Stimulated activated CD8-positive, alpha-beta memory T cell treated with anti-CD3 and anti-CD28 coated beads, Interleukin-4, amount 100 ng/mL, for 4 hours (primary cell): ENCODE measurements around the gene COL4A2.
"Not testable (repeated sequence)": the region's sequence is repeated elsewhere in the genome, so short reads cannot be mapped to it uniquely, and the experiment has no call there.

Experiments
- DNase-seq, 2 donors: peaks; one replicate each; pipeline ENCODE4 v3.0.0-alpha.2; 2020; ENCODE audit warnings: low read depth in 2 of 2, low spot score in 1 of 2

Gene COL4A2

DNA sequence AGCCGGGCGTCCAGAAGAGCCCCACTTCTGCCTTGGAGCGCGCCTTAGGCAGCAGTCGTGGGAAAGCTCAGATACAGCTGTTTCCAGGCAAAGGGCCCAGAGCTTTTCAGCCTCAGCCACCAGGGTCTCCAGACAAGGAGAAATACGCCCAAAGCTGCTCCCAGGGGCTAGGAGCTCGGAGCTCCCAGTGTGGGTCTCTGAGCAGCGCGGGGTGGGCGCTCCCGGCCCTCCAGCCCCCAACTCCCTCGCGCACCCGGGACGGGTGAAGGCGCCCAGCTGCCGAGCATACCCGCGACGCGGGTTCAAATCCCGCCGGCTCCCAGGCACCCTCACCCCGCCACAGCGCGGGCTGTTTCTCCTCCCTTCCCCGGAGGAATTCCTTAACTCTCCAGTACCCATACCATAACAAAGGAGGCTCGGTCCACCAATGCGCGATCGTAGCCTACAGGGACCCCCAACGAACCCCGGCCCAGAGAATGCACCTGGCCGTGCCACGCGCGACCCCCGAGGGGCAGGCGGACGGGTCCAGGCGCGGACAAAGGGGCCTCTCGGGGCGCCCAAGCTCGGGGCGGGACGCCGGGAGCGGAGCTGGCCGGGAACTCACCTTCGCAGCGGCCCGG, 634 bp upstream of the COL4A2 start:
- no peak for DNase-seq

DNA sequence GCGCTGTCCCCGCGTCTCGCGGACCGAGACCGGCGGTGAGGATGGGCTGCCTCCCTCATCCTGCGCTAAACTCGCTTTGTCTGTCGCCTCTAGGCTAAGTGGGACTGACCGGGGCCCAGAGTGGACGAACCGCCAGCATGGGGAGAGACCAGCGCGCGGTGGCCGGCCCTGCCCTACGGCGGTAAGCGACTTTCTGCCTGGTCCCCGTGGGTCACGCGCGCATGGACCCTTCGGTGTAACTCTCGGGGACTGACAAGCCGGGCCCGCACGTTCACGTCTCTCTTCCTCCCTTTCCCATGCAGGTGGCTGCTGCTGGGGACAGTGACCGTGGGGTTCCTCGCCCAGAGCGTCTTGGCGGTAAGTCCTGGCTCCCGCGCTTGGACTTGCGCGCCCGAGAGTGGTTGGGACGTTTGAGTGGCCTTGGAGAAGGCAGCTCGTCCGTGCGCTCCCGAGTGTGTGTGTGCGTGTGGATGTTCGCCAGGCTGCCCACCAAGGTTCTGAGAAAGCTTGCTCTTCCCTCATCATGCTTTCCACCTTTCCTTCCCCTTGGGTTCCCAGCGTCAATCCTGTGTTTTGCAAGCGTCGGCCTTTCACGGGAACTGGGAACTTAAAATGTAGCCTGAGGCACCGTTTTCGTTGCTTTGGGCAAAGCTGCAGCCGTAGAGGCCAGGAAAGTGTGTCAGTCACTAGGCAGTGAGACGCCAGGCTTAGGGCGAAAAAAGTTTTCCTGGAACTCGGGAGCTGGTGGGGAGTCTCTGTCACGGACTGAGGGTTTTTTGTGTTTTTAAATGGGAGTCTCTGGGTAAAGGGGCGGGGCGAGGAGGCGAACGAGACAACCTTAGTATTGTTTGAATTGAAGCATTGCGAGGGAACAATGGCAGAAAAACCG, 927 bp downstream of the COL4A2 start:
- DNase-seq = no peak

DNA sequence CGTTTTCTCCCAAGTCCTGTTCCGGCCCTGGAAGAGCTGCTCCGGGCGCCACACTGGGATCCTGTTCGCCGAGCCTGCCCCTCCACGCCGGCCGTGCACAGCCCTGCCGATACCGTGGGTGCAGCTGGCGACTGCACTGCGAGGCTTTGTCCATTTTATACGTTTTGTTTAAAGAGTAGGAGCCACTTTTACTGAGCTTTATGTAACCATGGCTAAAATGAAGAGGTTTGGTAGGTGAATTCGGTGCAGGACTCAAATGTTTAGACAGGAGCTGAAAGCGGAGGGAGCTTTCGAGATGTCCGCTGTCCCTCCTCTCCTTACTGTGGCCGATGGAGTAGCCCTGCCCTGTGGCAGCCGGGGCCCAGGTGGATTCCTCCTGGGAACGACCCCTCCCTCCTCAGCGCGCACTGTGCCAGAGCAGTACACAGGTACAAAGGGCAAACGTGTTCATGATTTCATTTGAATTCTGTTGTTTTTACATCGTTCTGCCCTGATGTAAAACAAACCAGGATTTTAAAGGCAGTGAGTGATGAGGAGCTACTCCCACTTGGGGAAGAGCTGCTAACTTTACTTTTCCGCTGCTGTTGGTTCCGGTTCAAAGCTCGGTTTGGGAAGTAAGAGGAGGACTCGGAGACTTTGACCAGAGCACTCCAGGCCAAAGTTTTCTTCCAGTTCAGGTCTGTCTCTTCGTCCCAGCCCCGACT, 1.7 kb downstream of the COL4A2 start:
- DNase-seq = no peak

DNA sequence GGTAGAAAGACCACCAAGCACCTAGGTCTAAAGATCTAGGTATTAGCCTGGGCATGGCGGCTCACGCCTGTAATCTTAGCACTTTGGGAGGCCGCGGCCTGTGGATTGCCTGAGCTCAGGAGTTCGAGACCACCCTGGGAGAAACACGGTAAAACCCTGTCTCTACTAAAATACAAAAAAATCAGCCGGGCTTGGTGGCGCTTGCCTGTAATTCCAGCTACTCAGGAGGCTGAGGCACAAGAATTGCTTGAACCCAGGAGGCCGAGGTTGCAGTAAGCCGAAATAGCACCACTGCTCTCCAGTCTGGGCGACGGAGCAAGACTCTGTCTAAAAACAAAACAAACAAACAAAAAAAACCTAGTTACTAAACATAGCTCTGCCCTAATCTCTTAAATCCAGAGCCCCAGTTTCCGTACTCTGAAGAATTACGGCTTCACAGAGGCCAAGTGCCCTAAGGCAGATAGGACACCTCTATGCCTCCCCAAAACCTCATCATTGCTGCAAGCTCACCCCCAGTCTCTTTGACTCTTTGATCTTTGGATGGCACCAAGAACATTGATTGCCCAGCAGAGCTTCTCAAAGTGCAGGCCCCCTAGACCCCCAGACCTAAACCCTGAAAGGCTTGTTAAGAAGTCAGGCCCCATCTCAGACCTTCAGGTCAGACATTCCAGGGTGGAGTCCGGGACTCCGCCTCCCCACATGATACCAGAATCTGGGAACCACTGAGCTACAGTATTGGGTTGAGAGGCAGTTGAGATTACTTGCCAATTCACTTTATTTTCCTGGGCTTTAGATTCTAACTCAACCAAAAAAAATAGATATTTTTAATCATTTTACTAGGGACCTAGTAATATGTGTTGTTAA, 2.8 kb downstream of the COL4A2 start:
- no peak for DNase-seq

DNA sequence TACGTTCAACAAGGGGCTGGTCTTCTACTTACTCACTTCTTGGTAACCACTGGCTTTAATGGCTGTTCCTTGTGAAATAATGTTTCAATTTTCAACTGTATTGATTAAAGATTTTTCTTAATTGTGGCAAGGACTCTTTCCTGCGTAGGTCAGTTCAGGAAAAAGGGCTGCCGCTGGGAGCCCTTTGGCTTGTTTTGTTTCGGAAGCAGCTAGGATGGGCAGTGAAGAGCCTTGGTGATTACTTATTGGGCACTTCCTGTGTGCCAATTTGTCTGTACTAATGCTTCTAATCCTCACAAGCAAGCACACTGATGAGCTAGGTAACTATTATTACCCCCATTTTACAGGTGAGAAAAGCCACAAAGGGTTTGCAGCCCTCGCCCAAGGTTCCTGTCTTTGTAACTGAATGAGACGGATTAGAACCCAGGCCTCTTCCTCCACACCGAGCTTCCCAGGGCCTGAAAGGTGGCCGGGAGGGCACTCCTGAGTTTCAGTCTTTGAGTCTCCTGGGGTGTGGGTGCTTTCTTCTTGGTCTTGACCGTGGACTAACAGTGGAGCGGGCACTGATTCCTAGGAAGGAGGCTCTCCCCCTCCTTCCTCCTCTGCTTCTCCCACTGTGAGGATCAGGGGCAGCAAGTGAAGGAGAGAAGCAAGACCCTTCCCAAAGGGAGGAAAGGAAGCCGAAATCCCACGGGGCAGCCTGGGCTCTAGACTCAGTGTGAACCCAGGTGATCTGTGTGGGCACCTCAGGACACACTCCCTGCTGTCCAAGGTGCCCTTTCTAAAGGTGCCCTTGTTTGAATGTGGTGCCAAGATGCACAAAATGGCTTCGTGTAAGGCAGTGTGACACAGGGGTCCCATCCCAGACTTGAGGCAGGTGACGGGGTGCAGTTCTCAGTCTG, 3.7 kb downstream of the COL4A2 start:
- no peak for DNase-seq

DNA sequence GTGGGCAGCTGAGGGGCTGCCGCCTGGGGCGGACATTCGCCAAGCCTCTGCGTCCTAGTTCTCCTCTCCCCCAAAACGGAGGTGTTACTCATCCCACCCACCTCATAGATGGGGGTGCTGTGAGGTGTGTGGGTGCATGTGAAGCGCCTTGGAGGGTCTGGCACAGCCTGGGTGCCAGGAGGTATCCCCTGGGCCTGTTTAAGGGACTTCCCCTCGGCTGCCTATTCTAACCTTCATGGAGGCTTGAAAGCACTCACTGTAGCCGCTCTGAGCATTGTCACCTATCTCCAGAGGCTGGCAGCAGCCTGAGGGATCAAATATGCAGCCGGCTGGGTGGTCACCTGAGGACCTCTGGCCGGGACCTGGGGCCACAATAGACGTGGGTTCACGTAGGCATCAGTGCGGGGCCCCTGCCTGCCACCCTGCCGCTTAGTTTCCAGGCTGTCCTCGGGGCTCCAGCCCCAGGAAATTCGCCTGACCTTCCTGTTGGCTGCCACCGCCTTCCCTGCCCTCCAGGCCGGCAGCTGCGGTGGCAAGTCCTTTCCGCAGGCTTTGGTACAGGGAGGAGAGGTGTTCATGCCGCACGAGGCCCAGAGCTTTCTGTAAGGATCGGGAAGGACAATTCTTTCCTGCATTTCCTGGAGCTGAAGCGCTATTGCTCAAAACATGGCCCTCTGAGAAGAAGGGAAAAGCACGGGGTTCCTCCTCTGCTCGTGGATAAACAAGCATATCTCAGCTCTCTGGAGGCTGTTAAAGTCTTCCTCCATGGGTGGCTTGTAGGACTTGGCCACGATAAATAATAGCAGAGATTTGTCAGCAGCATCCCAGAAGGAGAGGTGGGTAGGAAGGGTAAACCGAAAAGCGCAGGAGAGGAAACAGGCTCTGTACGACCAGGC, 4.6 kb downstream of the COL4A2 start:
- no peak for DNase-seq

DNA sequence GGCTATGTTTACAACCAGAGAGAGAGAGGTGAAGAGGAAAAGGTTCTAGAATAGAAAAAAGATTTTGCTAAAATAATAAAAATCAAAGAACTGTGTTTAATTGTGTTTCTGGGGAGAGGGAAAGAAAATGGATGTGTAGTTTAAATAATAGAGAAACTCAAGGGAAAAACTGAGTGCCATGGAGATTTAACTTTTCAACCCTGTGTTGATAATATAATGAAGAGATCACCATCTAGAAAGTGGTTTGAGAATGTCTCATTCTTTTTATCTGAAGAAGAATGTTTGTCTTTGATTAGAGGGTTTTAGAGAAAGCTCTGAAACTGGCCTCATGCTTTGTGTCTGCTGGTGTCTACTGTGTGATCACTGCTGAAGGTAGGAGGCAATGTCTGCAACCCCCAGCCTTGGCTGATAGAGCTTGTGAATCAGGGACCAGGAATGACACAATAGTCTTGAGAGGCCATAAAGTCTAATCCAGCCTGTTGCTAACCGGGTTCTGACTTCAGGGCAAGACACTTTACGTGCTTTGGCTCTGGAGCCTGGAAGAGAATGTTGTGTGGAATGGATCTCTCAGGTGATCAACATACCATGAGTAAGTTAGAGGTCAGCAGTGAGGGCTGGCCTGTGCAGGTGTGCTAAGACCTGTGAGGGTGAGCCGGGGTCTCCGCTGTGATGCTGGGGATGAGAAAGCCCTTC, 5.4 kb downstream of the COL4A2 start:
- DNase-seq = no peak

DNA sequence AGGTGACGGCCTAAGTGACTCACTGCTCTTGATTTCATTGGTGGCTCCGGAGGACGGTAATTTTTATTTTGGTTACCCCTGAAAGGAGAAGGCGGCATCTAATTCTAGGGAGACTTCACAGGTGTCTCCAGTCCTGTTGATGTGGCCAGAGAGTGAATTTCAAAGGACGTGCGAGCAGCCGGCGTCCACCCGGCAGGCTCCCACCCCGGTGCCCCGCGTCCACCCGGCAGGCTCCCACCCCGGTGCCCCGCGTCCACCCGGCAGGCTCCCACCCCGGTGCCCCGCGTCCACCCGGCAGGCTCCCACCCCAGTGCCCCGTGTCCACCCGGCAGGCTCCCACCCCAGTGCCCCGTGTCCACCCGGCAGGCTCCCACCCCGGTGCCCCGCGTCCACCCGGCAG, 6.2 kb downstream of the COL4A2 start:
- DNase-seq = not testable (repeated sequence)

DNA sequence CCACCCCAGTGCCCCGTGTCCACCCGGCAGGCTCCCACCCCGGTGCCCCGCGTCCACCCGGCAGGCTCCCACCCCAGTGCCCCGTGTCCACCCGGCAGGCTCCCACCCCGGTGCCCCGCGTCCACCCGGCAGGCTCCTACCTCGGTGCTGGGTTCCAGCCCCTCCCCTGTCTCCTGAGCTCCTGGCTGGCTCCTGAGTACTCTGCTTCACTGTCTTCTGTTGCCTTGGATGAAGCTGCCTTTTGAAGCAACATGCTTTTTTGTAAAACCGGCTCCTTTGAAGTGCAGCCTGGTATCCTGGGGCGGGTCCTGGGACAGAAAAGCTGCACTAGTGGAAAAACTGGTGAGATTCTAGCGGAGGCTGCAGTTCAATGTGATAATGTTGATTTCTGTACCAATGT, 6.6 kb downstream of the COL4A2 start:
- DNase-seq = not testable (repeated sequence)

DNA sequence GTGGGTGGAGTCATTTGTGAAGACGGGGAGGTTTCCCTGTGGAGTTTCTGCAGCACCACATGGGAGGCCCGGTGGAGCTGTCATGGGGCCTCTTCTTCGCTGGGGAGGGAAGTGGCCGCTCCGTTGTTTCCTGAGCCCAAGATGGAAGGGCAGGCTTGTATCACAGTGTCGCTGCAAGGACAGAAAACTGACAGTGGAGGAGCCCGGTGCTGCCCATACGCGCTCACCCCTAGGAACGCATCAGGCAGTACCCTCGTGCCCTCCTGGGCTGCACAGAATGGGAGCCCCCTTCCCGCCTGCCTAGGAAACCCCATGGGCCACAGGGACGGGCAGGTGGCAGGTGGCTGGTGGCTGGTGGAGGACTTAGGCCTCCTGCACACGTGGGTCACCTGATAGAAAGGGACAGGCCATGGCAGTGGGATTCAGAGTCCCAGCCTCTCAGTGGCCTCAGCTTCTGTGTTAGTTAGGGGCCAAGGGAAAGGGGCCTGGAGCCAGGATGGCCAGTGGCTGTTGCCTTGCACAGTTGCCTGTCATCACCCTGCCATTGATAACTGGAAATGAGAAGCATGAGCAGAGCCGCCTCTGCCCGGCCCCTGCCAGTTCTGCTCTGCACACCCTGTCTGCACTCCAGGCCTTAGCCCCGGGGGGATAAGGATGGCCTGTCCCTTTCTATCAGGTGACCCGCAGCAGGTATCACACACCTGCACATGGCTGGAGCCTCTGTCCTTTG, 7.6 kb downstream of the COL4A2 start:
- DNase-seq = no peak

DNA sequence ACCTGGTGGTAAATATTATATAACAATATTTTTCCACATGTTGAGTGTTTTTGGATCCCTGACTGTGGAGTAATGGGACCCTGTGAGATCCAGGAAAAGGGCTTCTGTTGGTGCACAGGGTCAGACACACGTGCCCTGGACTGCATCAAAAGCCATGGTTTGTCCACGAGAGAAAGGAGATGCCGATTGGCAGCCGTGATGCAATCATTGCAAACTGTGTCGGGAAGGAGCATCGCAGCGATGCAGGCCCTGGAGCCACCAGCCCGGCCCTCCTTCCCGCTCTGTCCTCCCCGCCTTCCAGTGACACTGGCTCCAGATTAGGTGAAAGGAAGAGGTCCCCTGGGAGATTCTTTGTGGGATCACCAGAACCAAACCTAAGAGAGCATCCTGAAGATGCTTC, 9.1 kb downstream of the COL4A2 start:
- DNase-seq = no peak

DNA sequence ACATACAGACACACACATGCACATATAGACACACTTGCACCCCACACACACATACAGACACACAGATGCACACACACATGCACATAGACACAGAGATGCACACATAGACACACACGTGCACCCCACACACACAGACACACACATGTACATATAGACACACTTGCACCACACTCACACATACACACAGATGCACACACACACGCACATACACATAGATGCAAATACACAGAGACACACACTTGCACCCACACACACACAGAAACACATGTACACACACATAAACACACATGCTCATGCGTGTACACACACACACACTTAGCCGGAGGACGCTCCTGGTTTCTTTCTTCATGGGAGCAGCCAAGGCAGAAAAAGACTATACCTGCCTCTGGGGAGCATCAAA, 10.0 kb downstream of the COL4A2 start:
- DNase-seq = no peak

DNA sequence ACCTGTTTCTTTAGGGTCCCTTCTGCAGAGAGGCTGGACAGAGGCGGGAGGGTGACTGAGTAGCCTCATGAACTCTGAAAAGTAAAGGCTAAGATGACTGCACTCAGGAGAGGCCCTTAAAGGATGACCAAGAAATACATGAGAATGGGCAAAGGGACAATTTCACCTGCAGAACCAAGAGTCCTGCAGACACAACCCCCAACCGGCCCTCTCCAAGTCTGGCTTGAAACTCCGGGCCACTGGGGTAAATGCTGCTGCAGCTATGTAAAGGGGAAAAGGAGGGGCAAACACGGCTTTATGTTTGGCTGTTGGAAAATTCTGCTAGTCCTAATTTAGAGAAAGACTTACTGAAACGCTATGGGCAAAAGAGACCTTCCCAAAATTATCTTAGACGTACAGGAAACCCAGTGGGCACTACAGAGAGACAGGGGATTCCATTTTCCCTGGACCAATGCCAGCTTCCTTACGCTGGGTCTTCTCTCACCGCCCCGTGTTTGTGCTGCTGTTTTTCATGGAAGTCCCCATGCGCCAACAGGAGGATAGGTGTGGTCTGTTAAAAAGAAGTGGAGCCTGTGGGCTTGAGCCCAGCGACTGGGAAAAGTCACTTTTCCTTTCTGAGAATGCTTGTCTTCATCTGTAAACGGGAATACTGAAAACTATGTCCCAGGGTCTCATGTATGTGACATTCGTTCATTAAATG, 10.6 kb downstream of the COL4A2 start:
- no peak for DNase-seq

DNA sequence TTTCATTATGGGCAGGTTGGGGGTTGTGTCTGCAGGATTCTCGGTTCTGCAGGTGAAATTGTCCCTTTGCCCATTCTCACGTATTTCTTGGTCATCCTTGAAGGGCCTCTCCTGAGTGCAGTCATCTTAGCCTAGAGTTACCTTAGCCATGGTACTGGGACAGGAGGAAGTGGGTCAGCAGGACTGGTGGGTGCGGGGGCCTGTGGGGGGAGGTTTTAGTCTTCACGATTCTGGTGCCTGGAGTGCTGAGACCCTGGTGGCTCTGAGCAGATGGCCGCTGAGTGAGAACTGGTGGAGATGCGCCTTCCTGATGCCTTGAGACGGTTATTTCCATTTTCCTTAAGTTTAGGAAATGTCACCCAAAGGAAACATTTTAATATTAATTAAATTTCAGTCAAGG, 11.8 kb downstream of the COL4A2 start:
- DNase-seq = no peak

DNA sequence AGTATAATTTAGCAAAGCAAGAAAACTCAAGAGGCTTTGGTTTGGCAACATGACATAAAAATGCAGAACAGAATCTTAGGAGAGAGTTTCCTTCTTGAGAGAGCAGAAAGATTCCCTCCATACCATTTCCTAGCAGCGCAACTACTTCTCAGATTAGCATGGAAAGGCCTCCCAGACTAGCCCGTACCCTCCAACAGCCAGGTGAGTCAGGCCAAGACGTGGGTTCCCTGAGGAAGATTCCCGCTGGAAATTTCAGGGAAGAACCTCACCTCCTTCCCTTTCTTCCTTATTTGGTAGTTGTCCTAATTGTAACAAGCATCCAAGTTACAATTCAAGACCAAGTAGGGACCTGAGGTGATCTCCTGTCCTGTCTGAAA, 12.3 kb downstream of the COL4A2 start:
- DNase-seq = no peak

DNA sequence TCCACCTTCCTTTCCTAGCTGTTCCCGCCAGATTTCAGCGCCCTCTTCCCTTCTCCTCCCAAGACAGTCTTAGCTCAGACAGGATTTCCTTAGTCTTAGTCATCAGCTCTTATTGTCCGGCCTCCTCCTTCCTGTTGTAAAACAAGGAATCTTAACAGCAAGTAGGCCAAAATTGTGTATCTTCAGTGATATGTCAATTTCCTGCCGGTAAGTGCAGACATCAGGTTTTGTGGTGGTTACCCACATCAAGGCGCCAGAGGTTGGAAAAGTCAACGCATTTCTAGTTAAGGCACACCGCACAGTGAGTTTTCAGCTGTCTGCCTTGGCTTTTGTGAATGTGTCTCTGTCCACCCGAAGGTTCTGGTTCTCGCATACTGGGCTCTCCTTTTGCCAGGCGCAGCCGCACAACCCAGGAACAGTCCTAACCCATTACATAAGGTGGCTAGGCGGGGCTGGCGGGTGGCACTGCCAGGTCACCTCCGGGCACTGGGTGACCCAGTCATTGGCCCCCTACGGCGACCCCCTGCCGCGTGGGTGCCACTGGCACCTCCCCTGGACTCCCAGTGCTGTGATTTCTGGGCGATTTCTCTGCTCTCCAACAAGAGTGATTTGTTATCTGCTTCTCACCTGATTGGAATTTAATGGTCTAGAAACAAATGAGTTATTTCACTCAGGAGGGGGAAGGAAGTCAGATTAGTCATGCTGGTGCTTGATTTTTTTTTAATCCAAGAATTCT, 12.9 kb downstream of the COL4A2 start:
- DNase-seq = no peak

DNA sequence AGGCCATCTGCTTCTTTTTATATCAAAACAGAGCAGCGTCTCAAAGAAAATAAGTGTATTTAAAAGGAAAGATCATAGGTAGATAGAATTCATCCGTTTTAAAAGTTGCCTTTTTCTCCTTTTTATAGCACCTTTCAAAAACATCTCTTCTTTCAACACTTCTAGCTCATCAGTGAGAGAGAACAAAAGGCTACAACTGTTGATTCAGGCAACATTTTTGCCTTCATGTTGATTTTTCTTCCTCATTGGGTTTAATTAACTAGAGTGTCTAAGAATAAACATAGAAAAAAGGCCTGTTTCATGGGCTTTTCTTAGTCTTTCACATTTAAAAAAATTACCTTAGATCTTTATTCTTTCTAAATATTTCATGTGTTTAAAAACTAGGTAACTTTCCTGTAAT, 13.6 kb downstream of the COL4A2 start:
- DNase-seq = no peak
